GM18861 (cell line): ENCODE measurements around the gene ZNF83.
"Not testable (repeated sequence)": the region's sequence is repeated elsewhere in the genome, so short reads cannot be mapped to it uniquely, and the experiment has no call there.

ENCODE experiments used
- ATAC-seq: cut with Tn5 transposase; IDR thresholded peaks from one replicate; pipeline ENCODE4 v1.9.1; 2021; ENCODE audit not compliant: unreplicated experiment

The ZNF83 gene

DNA sequence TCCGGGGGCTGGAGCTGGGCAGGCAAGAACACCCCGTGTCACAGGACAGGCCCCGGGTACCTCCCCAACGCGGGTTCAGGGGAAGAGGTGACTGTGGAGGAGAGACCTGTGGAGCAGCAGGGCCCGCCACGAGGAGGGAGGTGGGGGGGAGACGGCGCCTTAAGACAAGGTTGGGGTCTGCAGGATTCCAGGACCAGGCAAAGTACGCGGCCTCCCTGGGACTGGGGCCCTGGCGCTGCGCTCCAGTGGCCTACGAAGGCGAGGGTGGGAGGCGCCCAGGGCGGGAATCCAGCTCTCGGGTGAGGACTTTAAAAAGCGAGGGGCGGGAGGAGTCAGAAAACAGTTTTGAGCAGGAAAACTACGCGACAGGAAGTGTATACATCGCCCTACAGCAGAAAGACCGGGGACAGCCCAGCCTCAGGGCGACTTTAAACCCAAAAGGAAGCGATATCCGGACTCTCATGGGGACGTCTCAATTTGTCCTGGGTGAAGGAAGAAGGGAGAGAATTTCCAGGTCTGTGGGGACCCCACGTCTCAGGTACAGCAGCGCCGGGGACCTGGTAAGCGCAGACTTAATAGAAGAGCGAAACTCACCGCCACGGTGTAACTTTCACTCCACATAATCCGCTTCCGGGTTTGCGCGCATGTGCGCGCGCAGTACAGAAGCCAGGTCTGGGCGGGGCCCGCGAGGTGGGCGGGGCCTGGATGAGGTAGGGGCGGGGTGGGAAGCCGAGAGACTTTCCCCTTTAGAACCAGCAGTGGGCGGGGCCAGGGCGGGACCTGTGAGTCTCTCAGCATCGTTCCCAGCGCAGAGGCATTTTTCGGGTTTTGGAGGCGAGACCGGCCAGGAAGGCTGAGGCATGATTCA is at the start of gene ZNF83:
Gene ZNF83 (minus strand): TSS at position 638 of the 868 bp plus-strand sequence.
- ATAC-seq: no peak

DNA sequence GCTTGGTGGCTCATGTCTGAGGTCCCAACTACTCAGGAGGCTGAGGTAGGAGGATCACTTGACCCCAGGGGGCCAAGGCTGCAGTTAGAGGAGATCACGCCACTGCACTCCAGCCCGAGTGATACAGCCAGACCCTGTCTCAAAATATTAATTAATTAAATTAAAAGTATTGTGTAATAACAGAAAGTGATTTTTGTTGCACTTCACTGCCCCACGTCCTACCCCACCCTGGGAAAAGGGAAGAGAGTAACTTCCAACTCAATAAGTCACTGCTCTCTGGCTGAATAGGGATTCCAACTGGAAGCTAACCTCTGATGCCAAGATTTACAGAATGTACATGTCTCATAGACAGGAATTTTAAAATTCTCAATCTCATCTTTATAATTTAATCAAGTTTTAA is 49.5 kb upstream of the ZNF83 start:
- ATAC-seq: no peak

DNA sequence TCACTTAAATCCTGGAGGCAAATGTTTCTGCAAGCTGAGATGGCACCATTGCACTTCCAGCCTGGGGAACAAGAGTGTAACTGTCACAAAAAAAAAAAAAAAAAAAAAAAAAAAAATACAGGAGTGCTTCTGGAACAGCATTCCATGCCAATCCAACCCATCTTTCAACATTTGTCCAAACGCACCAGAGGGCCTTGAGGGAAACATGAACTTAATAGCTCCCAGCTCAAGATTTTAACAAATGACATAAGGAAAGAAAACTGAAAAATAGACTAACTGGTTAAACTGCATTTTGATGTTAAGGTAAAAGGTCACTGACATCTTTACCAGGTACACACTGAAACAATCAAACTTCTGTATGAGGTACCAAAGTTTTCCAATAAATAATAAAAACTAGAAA is 47.7 kb upstream of the ZNF83 start:
- ATAC-seq: no peak

DNA sequence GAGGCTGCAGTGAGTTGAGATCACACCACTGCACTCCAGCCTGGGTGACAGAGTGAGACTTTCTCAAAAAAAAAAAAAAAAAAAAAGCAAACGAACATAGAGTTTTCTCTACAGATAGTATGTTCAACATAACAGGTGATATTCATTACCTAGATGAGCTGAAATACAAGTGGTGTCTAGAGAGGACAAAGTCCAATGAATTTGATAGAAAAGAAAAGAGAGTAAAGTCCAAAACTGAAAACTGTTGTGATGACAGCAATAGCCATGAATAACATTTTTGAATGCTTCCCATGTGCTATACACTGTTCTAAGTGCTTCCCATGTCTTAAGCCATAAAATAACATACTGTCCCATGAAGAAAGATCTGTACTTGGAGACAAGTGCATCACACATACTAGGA is 43.1 kb upstream of the ZNF83 start:
- not testable (repeated sequence) for ATAC-seq

DNA sequence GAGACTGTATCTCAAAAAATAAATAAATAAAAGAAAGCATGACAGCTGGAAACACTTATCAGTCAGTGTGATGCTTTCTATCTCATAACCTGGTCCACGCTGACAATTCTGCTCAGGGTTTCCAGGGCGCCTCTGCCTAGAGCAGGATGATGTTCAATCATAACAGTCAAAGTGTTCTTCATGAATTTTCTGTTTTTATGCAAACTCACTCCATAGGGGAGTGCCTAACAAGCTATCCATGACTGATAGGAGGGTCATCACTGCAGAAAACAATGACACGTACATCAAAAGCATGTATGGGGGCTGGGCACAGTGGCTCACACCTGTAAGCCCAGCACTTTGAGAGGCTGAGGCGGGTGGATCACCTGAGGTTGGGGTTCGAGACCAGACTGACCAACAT is 41.4 kb upstream of the ZNF83 start:
- ATAC-seq: no peak

DNA sequence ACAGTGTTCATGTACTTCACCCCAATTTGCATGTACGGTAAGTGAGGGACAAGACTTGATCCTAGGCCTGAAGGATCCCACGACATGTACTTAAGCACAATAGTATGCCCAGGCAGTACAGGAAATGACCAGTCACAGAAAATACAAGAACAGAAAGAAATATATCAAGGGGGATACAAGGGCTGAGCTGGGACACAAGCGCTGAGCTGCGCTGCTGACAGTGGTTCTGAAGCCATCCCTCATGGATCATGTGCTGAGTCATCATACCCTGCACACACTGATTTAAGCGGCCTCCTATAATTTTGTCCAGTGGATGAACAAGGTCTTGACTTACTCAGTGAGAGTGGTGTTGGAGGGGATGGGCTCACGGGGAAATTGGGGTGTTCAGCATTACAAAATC is 37.1 kb upstream of the ZNF83 start:
- not testable (repeated sequence) for ATAC-seq

DNA sequence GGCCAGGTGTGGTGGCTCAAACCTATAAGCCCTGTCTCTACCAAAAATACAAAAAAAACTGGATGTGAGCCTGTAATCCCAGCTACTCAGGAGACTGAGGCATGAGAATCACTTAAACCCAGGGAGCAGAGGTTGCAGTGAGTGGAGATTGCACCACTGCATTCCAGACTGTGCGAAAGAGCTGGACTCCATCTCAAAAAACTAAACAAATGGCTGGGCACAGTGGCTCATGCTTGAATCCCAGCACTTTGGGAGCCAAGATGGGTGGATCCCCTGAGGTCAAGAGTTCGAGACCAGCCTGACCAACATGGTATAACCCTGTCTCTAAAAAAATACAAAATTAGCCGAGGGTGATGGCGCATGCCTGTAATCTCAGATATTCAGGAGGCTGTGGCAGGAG is 34.9 kb upstream of the ZNF83 start:
- no peak for ATAC-seq

DNA sequence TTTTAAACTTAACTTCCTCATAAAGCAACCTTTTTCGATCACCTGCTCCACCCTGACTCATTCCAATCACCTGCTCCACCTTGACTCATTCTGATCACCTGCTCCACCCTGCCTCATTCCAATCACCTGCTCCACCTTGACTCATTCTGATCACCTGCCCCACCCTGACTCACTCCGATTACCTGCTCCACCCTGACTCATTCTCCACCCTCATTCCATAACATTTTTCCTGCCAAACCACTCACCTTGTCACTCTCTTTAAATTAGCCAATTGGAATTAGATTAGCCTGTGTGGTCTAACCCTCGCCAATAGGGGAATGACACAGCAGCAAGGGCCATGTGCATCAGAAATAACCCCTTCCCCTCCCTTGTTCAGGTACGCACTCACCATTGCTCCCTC is 31.9 kb upstream of the ZNF83 start:
- ATAC-seq: no peak

DNA sequence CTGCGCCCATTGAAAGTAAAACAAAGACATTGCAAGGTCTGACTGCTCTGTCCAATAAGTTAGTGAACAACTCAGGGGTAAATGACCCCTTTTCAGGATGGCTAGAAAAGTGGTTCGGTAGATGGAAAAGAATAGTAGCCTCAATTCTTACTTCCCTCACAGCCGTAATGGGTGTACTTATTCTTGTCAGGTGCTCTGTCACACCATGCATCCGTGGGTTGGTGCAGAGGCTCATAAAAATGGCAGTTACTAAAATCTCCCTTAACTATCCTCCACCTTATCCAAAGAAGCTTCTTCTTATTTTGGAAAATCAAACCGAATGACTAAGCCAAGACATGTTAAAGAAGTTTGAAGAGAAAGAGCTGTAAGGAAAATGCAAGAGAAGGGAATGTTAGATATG is 31.4 kb upstream of the ZNF83 start:
- no peak for ATAC-seq

DNA sequence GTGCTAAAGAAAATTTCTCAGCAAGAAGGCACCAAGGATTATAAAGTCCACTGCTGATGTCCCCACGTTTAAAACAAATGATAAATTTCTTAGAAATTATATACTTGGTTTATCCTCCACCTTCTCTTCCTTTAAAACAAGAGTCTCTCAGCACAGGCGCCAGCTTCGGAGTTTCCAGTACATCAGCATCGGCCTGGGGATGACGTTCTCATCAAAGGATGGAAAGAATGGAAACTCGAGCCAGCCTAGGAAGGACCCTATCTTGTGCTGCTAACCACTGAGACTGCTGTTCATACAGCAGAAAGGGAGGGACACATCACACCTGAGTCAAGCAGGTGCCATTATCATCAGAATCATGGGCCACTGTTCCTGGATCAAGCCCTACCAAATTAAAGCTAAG is 29.8 kb upstream of the ZNF83 start:
- no peak for ATAC-seq

DNA sequence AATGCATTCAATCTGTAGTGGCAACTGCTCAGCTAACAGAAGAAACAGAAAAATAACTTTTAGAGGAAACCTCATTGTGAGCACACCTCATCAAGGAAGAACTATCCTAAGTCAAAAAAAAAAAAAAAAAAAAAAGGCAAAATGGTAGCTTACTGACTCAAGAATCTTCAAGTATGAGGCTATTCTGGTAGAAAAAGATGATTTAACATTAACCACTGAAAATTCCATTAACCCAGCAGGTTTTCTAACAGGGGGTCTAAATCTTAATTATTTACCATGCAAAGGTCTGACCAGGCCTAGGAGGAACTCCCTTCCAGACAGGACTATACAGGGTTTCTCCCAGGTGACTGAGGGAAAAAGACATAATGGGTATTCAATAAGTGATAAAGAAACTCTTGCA is 28.4 kb upstream of the ZNF83 start:
- no peak for ATAC-seq

DNA sequence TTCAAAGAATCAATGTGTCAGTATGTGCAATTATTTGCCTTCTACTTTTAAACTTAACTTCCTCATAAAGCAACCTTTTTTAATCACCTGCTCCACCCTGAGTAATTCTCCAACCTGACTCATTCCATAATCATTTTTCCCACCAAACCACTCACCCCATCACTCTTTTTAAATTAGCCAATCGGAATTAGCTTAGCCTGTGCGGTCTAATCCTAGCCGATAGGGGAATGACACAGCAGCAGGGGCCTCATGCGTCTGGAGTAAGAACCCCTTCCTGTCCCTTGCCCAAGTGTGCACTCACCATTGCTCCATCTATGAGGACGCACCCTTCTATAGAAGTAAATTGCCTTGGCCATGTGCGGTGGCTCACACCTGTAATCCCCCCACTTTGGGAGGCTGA is 27.4 kb upstream of the ZNF83 start:
- ATAC-seq: no peak

DNA sequence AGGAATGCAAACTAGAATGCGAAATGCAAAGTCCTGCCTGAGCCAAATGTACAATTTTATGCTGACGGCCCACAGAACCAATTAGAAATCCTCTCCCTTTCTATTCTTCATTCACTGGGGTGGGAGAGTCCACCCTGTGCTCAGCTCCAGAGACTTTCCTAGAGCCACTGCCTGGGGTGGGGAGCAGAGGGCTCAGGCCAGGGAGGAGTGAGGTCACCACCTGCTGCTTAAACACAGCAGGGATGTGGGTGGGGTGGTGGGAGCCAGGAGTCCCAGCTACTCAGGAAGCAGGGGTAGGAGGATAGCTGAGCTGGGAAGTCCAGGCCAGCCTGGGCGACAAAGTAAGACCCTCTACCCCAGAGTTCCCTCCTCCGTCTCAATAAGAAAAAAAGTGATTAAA is 26.9 kb upstream of the ZNF83 start:
- ATAC-seq: no peak

DNA sequence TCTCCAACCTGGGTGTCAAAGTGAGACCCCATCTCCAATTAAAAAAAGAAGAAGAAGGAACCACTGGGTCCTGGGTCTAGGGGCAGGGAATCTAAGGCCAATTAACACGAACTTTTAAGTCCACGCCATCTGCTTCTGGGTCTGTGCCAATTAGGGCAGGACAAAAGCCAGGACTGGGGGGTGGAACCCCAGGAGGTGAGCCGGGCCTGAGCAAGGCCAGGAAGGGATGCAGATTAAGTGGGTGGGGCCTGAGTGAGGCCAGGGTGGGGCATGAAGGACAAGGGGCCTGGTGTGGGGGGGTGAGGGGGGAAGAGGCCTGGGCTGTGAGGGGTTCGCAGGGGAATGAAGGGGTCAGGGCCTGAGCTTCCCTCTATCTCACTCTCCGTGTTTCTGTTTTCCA is 26.3 kb upstream of the ZNF83 start:
- ATAC-seq: no peak

DNA sequence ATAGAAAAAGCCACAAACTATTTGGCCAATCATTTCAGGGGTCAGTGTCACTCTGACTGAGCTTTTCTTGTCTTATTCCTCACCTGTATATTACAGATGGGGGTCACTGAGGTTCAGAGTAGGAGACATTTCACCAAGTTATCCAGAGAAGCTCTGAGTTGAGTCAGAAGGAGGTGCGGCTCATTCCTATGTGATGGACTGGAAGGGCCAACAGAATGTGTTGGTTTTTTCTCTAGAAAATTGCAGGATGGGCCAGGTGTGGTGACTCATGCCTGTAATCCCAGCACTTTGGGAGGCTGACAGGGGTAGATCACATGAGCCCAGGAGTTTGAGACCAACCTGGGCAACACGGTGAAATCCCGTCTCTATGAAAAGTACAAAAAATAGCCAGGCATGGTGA is 24.5 kb upstream of the ZNF83 start:
- no peak for ATAC-seq

DNA sequence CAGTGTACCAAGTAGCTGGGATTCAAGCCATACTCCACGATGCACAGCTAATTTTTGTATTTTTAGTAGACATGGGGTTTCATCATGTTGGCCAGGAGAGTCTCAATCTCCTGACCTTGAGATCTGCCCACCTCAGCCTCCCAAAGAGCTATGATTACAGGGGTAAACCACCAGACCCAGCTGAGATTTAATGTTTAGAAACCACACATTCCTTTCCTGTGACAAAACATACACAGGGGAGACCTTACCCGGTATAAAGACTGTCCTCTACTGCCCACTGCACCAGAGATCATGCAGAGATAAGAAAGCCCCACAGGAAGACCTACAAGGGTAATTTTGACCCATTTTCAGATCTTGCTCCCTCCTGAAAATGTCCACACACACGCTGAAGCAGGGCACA is 22.8 kb upstream of the ZNF83 start:
- no peak for ATAC-seq

DNA sequence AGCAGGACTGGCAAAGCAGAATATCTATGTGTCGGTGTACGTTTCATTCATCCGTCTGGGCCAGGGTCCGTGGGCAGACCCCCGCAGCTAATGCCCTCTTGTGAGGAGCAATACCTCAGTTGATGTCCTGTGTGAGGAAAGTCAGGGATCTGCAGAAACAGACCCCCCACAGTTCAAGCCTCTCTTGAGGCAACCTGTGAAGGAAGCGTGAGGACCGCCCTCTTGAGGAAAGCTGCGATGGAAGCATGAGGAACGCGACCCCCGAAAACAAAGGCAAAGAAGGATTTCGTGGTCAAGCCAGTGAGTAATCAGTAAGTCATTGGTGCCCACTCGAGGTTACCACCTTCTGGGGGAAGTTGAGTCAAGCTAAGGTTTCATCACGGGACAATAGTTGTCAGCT is 20.9 kb upstream of the ZNF83 start:
- no peak for ATAC-seq

DNA sequence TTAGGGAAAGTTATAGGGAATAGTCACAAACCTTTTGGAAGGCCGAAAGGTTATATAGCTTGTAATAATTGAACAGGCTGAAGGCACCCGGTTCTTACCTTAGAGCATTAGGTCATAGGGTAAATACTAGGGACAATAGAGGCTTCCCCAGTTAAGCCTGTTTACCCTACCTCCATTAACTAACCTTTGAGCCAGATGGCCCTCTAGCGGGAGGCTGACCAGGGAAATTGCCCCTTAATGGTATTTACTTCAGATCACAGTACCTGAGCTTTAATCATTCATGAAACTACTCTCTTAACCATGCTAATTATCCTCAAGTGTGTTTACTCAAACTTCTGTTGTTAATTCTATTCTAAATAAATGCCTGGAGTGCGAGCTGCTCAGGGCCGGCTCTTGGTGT is 20.4 kb upstream of the ZNF83 start:
- ATAC-seq: no peak

DNA sequence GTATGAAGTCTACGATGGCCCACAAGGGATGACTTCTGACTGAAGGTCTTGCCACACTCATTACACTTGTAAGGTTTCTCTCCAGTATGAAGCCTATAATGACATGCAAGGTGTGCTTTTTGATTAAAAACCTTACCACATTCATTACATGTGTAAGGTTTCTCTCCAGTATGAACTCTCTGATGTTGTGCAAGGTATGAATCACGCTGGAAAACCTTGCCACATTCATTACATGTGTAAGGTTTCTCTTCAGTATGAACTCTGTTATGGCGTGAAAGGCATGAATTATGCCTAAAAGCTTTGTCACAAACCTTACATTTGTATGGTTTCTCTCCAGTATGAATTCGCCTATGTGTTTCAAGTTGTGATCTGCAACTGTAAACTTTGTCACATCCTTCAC is 15.0 kb upstream of the ZNF83 start:
- ATAC-seq: no peak

DNA sequence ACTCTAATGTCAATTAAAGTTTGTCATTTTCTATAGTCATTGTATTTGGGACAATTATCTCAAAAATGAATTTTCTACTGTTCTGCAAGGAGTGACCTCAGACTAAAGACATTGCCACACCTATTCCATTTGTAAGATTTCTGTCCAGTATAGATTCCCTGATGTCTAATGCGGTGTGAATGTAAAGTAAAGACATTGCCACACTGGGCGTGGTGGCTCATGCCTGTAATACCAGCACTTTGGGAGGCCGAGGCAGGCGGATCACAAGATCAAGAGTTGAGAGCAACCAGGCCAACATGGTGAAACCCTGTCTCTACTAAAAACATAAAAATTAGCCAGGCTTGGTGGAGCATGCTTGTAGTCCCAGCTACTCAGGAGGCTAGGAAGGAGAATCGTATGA is 13.8 kb upstream of the ZNF83 start:
- ATAC-seq: no peak

DNA sequence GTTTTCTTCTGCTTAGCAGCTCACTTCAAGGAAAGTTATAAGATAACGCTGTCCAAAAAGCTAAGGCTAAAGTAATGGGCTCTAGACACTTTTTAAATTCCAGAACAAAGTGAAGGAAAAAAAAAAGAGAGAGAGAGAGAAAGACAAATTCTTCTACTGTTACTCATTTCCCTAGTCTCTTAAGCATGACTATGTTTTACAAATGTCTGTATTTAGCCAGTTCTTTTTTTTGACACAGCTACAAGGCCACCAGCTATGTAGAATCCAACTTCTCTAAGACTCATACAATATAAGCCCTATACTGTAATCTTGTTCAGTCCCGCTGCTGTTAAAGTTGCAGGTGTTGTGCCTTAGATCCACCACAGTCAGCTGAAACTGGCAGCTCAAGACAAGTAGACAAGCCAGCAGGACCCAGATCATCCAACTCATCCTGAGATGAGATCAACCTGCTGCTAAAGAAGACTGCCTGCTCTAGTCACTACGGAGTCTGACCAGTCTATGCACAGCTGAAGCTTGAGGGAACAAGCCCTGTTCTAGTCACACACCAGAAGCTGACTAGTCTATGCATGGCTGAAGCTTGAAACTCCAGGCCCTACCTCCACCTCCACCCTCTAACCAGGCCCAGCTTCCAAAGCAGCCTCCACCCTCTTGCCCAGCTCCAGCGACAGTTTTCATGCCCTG is 10.3 kb upstream of the ZNF83 start:
- ATAC-seq: no peak

DNA sequence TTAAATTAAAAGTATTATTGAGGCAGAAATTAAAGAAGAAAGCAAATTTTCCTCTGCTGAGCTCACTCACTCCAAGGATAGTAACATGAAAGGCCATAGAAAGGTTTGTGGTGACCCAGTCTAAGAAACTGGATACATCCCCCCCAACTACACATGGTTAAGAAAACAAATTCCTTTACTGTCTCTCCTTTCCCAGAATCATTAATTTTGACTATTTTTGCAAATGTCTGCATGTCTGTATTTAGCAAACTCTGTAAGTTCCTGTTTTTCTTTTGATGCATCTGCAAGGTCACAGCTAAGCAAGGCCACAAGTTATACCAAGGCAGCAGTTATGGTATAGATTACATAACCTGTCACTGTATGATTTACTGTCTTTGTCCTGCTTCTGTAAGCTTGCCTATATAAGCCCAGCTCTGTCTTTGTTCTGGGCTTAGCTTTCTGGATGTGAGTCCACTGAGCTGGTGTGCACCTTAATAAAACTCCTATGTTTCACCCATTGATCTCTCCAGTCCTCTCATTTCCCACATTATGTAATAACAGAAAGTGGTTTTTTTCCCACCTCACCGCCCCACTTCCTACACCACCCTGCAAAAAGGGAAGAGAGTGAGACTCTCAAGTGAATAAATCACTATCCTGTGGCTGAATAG is 8.5 kb upstream of the ZNF83 start:
- no peak for ATAC-seq
